Measurements from ENCODE around the gene UBAP2.
"Not testable (repeated sequence)": the region's sequence is repeated elsewhere in the genome, so short reads cannot be mapped to it uniquely, and the experiment has no call there.

The UBAP2 gene

DNA sequence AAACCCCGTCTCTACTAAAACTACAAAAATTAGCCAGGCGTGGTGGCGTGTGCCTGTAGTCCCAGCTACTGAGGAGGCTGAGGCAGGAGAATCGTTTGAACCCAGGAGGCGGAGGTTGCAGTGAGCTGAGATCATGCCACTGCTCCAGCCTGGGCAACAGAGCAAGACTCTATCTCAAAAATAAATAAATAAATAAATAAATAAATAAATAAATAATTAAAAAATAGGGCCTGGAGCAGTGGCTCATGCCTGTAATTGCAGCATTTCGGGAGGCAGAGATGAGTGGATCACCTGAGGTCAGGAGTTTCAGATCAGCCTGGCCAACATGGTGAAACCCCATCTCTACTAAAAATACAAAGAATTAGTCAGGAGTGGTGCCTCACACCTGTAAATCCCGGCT, 86.2 kb downstream of the UBAP2 start:
- not testable (repeated sequence) for DNase-seq

- DNase-seq: no peak
Observed at GRCh38 chr9:33959725-33960124, 89.0 kb downstream of the UBAP2 start.

- no peak for DNase-seq
Observed at GRCh38 chr9:33956544-33956943, 92.1 kb downstream of the UBAP2 start.

GRCh38 chr9:33952066-33952465, 96.6 kb downstream of the UBAP2 start:
- no peak for DNase-seq

GRCh38 chr9:33950371-33950770, 98.3 kb downstream of the UBAP2 start:
- no peak for DNase-seq

DNA sequence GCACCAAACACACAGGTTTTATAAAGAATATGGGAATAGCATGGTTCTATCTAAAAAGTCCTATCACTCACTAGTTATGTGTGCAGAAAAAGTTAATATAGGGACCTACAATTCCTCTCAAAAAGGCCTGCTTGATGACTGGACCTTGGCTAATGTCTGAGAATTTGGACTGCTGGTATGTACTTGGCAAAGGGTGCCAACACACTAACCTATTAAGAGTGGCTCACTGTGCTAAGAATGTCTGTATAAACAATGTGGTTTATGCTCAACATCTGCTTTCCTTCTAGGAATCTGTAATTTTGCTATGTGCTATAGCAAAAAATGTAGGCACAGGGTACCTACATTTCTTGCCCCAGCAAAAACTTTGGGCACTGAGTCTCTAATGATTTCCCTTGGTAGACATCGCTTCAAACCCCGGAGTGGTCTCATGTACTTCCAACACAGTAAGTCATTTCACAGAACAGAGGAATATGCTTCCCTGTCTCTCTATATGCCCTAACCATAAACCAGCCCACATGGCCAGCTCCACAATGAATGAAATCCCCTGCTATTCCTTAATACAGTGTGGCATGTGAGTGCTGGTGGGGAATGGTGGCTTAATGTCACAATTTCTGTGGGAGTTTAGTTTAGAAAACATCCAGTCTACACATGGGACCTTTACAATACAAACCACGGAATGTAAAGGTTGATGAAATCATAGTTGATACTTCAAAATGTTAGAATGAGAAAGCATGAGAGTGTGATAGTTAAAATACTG, 101.7 kb downstream of the UBAP2 start:
- no peak for DNase-seq

DNA sequence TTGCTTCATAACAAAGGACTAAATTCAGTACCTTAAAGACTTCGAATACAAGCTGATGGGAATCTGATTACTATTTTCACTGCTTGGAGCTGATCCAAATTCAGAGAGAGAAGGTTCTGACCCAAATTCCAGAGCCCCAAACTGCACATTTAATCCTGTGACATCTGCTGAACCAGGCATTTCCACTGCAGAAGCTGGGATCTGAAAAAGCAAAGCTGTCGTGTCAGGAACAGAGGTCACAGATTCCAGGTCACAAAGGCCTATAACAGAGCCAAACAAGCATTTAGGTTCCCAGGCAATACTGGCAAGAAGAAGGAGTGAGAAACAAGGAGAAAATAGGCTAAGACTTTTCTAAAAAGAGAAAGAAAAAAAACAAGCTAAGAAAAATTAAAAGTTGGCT, 105.3 kb downstream of the UBAP2 start:
- DNase-seq: no peak

DNA sequence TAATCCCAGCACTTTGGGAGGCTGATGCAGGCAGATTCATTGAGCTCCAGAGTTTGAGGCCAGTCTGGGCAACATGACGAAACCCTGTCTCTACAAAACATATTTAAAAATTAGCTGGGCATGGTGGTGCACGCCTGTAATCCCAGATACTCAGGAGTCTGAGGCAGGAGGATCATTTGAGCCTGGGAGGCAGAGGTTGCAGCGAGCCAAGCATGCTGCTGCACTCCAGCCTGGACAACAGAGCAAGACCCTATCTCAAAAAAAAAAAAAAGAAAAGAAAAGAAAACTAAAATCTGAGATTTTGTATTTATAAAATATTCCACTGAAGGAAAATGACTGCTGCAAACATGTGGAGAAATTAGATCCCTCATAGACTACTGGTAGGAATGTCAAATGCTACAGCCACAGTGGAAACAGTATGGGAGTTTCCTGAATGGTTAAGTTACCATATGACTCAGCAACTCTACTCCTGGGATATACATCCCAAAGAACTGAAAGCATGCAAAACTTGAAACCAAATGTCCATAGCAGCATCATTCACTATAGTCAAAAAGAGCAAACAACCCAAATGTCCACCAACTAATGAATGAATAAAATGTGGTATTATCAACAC, 106.1 kb downstream of the UBAP2 start:
- DNase-seq: no peak

DNA sequence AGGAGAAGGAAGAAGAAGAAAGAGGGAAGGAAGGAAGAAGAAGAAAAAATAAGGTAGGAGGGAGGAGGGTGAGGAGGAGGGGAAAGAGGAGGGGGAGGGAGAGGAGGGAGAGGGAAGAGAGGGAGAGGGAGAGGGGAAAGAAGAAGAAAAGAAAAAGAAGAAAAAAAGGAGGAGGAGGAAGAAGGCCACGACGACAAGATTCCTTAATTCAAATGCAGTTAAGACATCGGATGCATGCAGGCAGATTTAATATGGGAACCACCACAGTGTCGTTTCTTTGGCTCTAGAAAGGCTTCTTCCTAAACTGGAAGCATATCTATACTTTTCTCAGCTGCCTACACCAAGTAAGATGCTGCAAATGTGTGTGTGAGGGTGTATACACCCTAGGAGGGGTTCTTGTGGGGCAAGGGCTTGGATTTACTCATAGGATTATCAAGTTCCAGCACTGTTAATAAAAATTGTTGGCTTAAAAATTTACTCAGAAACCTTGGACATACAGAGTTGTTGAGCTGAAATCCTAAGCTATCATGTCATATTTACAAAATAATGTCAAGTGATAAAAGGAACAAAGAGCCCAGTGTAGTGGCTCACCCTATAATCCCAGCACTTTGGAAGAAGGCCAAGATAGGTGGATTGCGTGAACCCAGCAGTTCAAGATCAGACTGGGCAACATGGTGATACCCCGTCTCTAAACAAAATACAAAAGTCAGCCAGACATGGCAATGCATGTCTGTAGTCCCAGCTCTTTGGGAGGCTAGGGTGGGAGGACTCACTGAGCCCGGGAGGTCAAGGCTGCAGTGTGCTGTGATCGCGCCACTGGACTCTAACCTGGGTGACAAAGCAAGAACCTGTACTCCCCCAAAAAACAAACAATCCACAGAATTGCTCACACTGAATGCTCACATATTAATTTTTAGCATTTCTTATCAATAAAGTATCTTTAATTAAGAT, 108.5 kb downstream of the UBAP2 start:
- DNase-seq: no peak

DNA sequence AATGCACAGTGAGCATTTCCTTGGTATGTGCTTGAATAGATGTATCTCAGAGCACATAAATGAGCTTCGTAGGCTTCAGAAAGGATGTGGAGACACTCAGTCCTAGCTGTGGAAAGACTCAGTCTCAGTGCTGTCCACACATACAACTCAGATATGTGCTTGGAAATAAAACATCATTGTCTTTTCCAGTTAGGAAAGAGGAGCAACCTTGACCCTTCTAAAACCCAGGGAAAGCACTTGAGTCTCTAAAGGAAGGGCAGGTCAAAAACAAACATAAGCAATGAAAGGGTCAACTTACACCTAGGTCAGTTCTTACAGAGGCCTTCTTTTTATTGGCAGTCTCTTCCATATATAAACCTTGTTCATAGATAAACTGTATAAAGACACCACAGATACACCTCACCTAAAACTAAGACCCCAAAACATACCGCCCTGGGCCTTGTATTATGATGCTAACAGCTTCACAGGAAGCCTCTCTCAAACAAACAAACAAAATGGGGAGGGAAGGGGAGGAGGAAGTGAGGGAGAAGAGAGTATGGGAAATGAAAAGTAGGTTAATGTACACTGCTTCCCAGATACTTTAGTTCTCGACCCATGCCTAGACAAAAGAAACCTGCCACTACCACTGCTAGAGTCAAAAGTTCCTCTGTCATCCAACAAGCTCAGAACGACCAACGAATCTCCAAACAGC, 114.4 kb downstream of the UBAP2 start:
- DNase-seq: no peak

GRCh38 chr9:33932078-33932807, 116.4 kb downstream of the UBAP2 start:
- DNase-seq: no peak

- DNase-seq: no peak
Observed at GRCh38 chr9:33931326-33931725, 117.4 kb downstream of the UBAP2 start.

DNA sequence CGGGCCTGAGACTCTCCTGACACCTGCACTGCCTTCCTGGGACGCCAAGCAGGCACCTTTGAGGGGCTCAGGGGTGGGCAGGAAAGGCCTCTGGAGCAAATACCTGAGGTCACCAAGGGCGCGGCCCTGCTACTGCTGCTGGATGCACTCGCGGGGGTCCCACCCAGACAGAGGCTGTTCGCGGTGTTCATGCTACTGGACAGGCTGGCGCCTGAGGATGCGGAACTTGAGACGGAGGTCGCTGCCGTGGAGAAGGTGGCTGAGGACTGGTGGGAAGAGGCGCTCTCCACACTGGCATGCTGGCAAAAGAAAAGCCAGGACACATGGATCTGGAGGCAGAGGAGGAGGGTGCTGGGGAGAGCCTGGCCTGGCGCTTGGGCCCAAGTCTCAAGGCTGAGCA, 121.0 kb downstream of the UBAP2 start:
- DNase-seq: no peak

DNA sequence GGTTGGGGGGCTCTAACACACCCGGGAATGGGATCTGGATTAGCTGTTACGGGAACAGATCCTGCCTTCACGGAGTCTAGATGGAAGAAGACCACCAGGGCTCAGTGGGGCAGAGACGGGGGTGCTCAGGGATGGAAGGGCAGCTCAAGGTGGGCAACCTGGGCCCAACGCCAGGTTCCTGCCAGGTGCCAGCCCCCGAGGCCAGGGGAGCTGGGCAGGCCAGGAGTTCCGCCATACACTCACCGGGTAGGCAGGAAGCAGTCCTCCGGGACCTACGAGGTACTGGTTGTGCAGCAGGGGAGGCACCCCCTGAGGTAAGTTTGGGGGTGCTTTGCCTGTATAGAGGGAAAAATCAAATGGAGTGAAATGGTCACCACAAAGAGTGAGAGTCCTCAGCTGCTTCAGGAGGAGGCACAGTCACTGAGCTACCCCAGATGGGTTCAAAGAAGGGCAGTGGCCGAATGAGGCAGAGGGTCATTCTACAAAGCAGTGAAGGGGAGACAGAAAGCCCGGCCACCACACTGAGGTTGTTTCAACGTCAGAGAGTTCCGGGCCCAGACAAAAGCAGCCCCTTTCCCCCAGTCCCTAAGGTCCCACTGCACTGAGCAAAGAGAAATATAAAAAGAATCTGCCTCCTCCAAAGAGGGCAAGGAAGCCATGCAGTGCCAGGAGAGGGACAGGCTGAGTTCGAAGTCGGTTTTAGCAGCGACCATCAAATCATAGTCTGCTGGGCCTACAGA, 121.8 kb downstream of the UBAP2 start:
- DNase-seq: no peak

DNA sequence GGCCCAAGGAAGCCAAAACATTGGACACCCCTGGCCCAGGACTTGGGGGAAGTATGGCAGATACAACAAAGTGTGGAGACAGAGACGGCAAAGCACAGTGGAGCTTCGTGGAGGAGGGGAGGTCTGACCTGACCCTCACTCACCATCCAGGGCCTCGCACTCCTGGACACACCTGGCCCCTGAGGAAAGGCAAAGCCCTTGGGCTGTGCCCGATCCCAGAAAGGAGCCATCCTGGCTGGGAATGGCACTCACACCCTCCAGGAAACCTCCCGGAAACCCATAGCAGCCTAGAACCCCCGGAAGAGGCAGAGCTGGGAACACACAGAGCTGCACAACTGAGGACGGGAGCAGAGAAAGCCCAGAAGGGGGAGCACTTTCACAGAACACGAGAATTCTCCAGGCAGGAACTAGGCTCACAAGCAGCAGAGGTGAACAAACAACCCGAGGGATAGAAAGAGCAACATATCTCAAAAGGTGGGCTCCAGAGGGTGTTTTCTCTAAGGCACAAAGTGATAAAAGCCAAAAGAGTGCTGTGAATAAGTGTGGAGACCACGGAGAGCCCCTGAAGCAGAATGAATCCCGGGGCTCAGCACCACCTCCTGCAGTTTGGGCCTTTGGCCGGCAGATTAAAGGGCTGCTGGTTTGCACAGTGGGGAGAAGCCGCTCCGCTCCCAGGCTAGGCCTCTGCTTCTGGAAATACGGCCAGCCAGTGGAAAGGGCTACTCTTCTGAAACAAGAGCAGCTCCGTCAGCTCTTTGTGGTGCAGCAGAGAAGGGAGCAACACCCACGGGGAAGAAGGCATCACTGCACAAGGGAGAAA, 123.5 kb downstream of the UBAP2 start:
- peak; percentile 26 for DNase-seq

DNA sequence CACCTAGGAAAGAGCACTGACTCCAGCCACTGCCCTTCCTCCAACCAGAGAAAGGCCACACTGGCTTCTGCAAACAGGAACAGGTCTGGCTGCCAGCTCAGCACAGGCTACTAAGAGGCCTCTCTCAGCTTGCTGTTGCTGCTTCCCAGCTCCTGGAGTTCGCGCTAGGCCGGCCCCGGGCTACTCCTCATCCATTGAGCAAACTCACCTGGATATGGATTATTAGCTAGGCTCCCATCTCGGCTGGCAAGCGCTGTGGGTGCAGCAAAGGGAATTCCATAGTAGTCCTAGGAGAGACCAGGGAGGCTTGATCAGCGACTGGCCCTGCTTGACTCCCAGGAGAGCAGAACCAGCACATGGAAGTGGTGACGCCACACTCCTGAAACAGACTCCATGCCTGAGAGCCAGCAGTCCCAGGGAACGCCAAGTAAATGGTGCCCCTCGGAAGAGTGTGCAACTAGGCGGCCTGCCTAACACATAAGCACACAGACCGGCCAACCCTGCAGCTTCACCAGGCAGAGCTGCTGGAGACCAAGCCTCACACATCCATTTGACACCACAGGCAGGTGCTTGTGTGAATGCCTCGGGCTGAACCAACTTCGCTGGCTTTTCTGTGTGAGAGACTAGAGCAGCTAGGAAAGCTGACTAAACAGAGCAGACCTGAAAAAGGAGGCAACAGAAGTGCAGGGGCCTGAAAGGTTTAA, 124.5 kb downstream of the UBAP2 start:
- DNase-seq: no peak

- DNase-seq: no peak
Observed at GRCh38 chr9:33923079-33923478, 125.6 kb downstream of the UBAP2 start.

DNA sequence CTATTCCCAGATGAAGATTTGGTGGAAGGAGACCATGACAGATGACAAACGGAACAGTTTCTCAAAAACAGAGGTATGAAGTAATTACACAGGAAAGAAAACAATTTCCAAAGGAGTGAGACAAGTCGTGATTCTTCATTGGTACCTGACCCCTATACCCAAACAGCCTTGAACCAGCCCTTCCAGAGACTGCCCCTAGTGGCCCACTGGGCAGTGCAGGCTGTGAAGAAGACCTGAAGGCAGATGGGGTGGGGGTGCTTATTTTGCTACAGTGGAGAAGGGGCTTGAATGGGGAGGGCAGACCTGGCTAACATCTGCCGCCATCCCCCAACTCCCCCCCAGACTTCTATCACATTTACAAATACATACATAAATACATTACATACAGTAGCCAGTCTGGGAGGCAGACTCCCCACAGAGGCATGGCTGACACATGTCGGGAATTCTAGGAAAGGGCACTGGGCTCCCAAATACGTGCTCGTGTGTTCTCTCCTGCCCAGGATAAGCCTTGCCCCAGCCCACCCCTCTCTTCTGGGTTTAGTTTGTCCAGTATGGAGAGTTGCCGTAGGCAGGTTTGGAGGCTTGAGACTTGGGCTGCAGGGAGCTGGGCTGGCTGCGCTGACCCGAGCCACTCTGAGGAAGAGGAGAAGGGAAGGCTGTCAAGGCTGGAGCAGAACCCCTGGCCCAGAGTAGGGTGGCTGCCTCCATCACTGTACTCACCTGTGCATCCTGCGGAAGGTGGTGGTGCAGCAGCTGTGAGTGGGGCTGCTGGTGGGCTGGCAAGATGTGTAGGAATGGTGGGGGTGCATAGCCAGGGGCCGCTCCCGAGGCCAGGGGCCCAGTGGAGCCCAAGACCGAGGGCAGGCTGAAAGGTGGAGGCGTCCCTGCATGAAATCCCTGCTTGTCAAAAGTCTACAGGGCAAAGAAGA, 126.5 kb downstream of the UBAP2 start:
- DNase-seq: peak; percentile 33
